Measurements from ENCODE around the gene CCDC51.
"Not testable (repeated sequence)": the region's sequence is repeated elsewhere in the genome, so short reads cannot be mapped to it uniquely, and the experiment has no call there.

The CCDC51 gene

GRCh38 chr3:48465531-48466378, 25.8 kb upstream of the CCDC51 start:
- peak; percentile 95 for DNase-seq

GRCh38 chr3:48465237-48465530, 25.3 kb upstream of the CCDC51 start:
- no peak for DNase-seq

DNA sequence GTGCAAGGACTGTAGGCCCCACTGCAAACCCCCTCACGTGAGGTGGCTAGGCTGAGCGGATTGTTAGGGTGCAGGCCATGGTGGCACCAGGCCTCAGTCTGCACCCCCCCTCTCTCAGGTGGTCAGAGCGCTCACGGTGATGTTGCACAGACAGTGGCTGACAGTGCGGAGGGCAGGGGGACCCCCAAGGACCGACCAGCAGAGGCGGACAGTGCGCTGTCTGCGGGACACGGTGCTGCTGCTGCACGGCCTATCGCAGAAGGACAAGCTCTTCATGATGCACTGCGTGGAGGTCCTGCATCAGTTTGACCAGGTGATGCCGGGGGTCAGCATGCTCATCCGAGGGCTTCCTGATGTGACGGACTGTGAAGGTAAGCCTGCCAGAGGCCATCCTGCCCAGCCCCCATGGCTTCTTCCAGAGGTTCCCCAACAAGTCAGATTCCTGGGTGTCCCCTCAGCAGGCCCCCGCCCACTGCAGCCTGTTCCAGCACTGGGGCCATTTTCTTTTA, 24.8 kb upstream of the CCDC51 start:
- no peak for DNase-seq

DNA sequence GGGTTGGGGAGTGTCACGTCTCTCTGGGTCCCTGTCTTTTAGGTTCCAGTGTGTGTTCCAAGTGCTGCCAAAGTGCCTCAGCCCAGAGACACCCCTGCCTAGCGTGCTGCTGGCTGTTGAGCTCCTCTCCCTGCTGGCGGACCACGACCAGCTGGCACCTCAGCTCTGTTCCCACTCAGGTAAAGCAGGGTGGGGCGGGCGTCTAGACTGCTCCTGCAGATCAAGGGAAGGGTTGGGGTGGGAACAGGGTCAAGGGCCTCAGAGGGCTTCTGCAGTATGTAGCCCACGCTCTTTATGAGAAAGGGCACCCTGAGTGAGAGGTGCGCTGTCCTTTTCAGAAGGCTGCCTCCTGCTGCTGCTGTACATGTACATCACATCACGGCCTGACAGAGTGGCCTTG, 23.8 kb upstream of the CCDC51 start:
- no peak for DNase-seq

DNA sequence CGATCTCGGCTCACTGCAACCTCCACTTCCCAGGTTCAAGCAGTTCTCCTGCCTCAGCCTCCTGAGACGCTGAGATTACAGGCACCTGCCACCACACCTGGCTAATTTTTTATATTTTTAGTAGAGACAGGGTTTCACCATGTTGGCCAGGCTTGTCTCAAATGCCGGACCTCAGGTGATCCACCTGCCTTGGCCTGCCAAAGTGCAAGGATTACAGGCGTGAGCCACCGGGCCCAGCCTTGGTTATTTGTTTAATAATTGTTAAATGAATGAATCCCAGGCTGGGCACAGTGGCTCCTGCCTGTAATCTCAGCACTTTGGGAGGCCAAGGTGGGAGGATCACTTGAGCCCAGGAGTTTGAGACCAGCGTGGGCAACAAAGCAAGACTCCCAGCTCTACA, 21.8 kb upstream of the CCDC51 start:
- not testable (repeated sequence) for DNase-seq

- no peak for DNase-seq
Observed at GRCh38 chr3:48460517-48460902, 20.6 kb upstream of the CCDC51 start.

GRCh38 chr3:48459773-48460516, 20.0 kb upstream of the CCDC51 start:
- no peak for DNase-seq

GRCh38 chr3:48459331-48459730, 19.4 kb upstream of the CCDC51 start:
- DNase-seq: no peak

DNA sequence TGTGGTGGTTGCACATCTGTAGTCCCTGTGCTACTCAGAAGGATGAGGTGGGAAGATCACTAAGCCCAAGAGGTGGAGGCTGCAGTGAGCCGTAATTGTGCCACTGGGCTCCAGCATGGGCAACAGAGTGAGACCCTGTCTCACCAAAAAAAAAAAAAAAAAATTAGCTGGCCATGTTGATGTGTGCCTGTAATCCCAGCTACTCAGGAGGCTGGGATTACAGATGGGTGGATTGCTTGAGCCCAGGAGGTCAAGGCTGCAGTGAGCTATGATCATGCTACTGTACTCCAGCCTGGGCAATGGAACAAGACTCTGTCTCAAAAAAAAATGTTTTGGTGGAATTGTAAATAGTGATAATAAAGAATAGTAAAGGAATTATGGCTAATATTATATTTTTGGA, 16.5 kb upstream of the CCDC51 start:
- DNase-seq: no peak

- DNase-seq: no peak
Observed at GRCh38 chr3:48451270-48451669, 11.4 kb upstream of the CCDC51 start.

GRCh38 chr3:48446425-48447193, 6.7 kb upstream of the CCDC51 start, which contains the start of gene ATRIP:
TSS of gene ATRIP (plus strand) at chr3:48446737. CDS start at chr3:48446846, 109 bp downstream.
- DNase-seq: peak; percentile 93

- no peak for DNase-seq
Observed at GRCh38 chr3:48446043-48446424, 6.1 kb upstream of the CCDC51 start.

GRCh38 chr3:48445277-48445882, 5.5 kb upstream of the CCDC51 start:
- no peak for DNase-seq

DNA sequence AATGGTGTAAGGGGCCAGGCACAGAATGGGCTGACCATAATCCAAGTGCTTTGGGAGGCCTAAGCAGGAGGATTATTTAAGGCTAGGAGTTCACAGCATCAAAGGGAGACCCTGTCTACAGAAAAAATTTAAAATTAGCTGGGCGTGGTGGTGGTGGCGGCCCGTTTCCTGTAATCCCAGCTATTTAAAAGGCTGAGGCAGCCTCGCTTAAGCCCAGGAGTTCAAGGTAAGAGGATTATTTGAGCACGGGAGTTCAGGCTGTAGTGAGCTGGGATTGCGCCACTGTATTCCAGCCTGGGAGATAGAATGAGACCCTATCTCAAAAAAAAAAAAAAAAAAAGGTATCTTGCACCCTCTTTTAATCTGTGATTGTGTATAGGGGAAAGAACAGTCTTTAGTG, 2.0 kb upstream of the CCDC51 start:
- no peak for DNase-seq

GRCh38 chr3:48440590-48440958, 655 bp upstream of the CCDC51 start:
- DNase-seq: no peak

DNA sequence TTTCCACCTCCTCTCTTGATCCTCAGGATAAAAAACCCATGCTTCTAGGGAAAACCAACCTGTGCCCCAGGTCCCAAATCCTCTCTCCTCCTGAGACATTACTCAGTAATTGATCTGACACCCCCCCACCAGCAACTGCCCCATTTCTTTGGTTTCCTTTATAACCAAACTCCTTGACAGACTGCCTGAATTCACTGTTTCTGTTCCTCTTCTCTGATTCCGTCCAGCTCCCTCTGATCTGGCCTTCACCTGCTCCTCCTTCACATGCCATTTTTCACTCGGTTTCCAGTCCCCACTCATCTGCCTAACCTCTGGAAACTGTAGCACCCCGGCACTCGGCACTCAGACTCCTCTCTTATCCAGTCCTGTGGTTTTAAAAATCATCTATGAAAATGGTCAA, 2.1 kb downstream of the CCDC51 start:
- peak; percentile 30 for DNase-seq

GRCh38 chr3:48436855-48437254, 3.1 kb downstream of the CCDC51 start:
- no peak for DNase-seq

DNA sequence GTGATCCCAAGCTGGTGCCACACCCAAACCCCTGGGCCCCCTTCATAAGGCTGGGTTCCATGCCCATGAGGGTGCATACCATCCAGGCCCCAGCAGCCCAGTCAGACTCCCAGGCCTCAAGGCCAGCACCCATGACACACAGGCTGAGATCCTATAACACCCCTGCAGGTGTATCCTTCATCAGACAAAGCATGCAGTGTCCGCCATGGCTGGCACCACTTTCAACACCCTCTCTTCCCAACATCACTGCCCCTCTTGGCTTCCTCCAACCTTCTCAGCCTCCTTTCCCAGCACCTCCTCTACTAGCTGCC, 3.5 kb downstream of the CCDC51 start:
- no peak for DNase-seq

- DNase-seq: peak; percentile 85
Observed at GRCh38 chr3:48435774-48436476, 4.0 kb downstream of the CCDC51 start.

DNA sequence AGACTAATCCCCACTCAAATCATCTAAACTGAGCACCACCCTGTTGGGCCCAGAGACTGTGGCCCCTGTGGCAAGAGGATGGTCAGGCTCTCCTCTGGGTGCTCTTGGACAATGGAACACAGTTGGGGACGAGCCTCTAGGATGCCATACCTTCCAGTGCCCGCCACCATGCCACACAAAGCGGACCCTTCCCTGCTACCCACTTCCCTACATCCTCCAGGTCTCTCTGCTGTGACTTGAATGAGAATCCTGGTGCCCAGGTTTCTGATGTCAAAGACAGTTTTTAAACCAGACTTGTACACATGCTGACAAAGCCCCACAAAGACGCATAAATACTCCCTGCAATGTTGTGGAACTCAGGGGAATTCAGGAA, 4.7 kb downstream of the CCDC51 start:
- DNase-seq: no peak

GRCh38 chr3:48434591-48435222, 5.2 kb downstream of the CCDC51 start:
- DNase-seq: peak; percentile 33

DNA sequence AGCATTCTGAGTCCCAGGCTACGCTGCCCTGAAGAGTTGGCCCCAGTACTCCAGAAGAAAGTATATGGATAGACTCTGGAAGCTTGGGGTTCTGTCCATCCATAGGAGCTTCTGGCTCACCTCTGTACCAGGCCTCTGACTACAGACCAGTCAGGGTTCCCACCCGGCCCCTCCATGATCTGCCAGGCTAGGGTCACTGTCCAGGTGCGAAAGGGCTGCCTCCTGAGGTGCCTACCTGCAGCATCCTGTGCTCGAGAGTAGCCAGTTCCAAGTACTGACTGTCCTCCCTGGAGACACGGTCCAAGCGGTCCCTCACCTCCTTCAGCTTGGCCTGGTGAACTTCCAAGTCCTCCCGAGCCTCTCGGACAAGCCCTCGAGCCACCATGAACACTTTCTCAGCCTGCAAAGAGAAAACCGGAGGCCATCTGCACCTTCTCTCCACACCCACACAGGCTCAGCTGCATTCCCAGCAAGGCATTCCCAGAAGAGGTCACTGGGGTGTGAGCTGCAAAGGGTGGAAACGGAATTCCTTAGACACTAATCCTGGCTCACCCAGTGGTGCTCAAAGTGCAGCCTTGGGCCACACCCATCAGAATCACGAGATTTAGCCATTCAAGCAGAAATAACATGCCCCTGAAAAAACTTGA, 6.3 kb downstream of the CCDC51 start:
- peak; percentile 30 for DNase-seq
